ENCODE results near the gene TTC17. TPM values are rescaled to one million over a fixed set of nuclear protein-coding genes. Genes with fewer than 3 reads are reported as not detected.

The TTC17 gene
- total RNA-seq, 1 experiment from 2014 or later: 48.6 TPM

- no peak for DNase-seq (ENCODE audit: low spot score)
Measured at GRCh38 chr11:43523632-43524031, 164.9 kb downstream of the TTC17 start.

GRCh38 chr11:43532041-43532440 lies 173.3 kb downstream of the TTC17 start:
- DNase-seq (ENCODE audit: low spot score): no peak

- DNase-seq (ENCODE audit: low spot score): no peak
Measured at GRCh38 chr11:43537833-43538615, 179.3 kb downstream of the TTC17 start.

- no peak for DNase-seq (ENCODE audit: low spot score)
Measured at GRCh38 chr11:43541993-43542392, 183.3 kb downstream of the TTC17 start.

- no peak for DNase-seq (ENCODE audit: low spot score)
Measured at GRCh38 chr11:43542750-43543712, 184.3 kb downstream of the TTC17 start.

Other genes with a start within 250 kb of the TTC17 start
- 96.6 and 125 TPM in 2 replicates for gene API5, start 46.9 kb upstream of the TTC17 start, total RNA-seq (2014; rRNA removed; shearing (Covaris generic))